HEK293 (cell line): ENCODE measurements around the gene DUSP22.

Experiments
- CTCF ChIP-seq: fragments of 450-650 bp; formaldehyde crosslinking; IDR thresholded peaks from 2 replicates; pipeline ENCODE4 v1.5.1; 2016; ENCODE audit warnings: missing biosample characterization, missing genetic modification characterization
- ELK4 ChIP-seq: IDR thresholded peaks from 2 replicates; pipeline ENCODE4 v1.6.1; 2011; ENCODE audit warnings: mild to moderate bottlenecking, low read depth, low read length, borderline replicate concordance
- GLIS2 ChIP-seq: fragments of 450-650 bp; formaldehyde crosslinking; IDR thresholded peaks from 2 replicates; pipeline ENCODE4 v1.5.1; 2016; ENCODE audit warnings: missing biosample characterization, missing genetic modification characterization
- SP2 ChIP-seq: fragments of 450-650 bp; formaldehyde crosslinking; IDR thresholded peaks from 2 replicates; pipeline ENCODE4 v1.5.1; 2016; ENCODE audit warnings: missing biosample characterization, missing genetic modification characterization
- TSHZ1 ChIP-seq: fragments of 450-650 bp; formaldehyde crosslinking; IDR thresholded peaks from 2 replicates; pipeline ENCODE4 v1.5.1; 2016; ENCODE audit warnings: missing biosample characterization, missing genetic modification characterization, borderline replicate concordance
- YY2 ChIP-seq: fragments of 450-650 bp; formaldehyde crosslinking; IDR thresholded peaks from 2 replicates; pipeline ENCODE4 v1.5.1; 2016; ENCODE audit warnings: missing biosample characterization, missing genetic modification characterization
- ZBTB10 ChIP-seq: fragments of 450-650 bp; formaldehyde crosslinking; IDR thresholded peaks from 2 replicates; pipeline ENCODE4 v1.5.1; 2016; ENCODE audit warnings: missing biosample characterization, missing genetic modification characterization
- ZFP3 ChIP-seq: fragments of 450-650 bp; formaldehyde crosslinking; IDR thresholded peaks from 2 replicates; pipeline ENCODE4 v1.5.1; 2016; ENCODE audit warnings: low read depth, missing biosample characterization, missing genetic modification characterization
- ZNF274 ChIP-seq, 2 experiments: fragments of 200-500 bp in 1 of 2; fragments of 450-650 bp in 1 of 2; sonication (Bioruptor generic) in 1 of 2; formaldehyde crosslinking in 1 of 2; IDR thresholded peaks; 2 replicates each; pipeline versions ENCODE4 v1.5.1 to v1.6.1; 2014 to 2016; ENCODE audit warnings: borderline replicate concordance in 1 of 2, inconsistent platforms in 1 of 2, low read length in 1 of 2, missing biosample characterization in 1 of 2, missing genetic modification characterization in 1 of 2
- ZNF324 ChIP-seq: fragments of 450-650 bp; formaldehyde crosslinking; IDR thresholded peaks from 2 replicates; pipeline ENCODE4 v1.5.1; 2016; ENCODE audit warnings: missing biosample characterization, missing genetic modification characterization
- ZNF548 ChIP-seq: fragments of 450-650 bp; formaldehyde crosslinking; IDR thresholded peaks from 2 replicates; pipeline ENCODE4 v1.5.1; 2016; ENCODE audit warnings: missing biosample characterization, missing genetic modification characterization

- TF ChIP-seq SP2 (no peak), CTCF (tag by site-specific recombination) (no peak), ZNF274 (IDR thresholded peaks at IDR 0.05; ENCODE audit: low read length) (no peak), ZNF274 (tag by site-specific recombination; IDR thresholded peaks at IDR 0.05; ENCODE audit: borderline replicate concordance) (no peak), ELK4 (no peak), ZFP3 (tag by site-specific recombination) (no peak), ZBTB10 (tag by site-specific recombination) (no peak), ZNF324 (no peak), GLIS2 (tag by site-specific recombination) (no peak), YY2 (tag by site-specific recombination) (no peak), TSHZ1 (no peak), ZNF548 (no peak)
These were observed 38.3 kb upstream of the DUSP22 start for GRCh38 chr6:254016-254415.
